Measurements from ENCODE around the gene EHMT2.

Gene EHMT2

GRCh38 chr6:31892821-31893220 is 4.7 kb downstream of the EHMT2 start:
- Histone ChIP-seq H3K27ac (ENCODE audit: low read depth, low read length) (no peak overlapping the region), H3K36me3 (ENCODE audit: control insufficient read depth in 1 of 2, insufficient read depth in 2 of 2, low read length in 2 of 2) (peaks cover 18 to 61% of the 10 kb centered on the region in 2 donors), H3K9me3 (ENCODE audit: control insufficient read depth in 1 of 2, low read length in 2 of 2) (no peaks in the 10 kb centered on the region), H3K27me3 (ENCODE audit: control insufficient read depth in 1 of 2, insufficient read depth in 2 of 2, low read length in 2 of 2) (no peaks in the 10 kb centered on the region), H3K4me1 (ENCODE audit: control insufficient read depth in 1 of 2, insufficient read depth in 2 of 2, low read length in 2 of 2) (peaks cover 0 to 9% of the 10 kb centered on the region in 2 donors), H3K9ac (ENCODE audit: low read depth in 1 of 2, low read length in 2 of 2) (no peak overlapping the region), H3K4me3 (ENCODE audit: low read depth in 1 of 2, low read length in 2 of 2) (no peak overlapping the region)

- no peaks in the 10 kb centered on the region for H3K4me1 ChIP-seq (ENCODE audit: control insufficient read depth in 1 of 2, insufficient read depth in 2 of 2, low read length in 2 of 2)
- H3K27ac ChIP-seq (ENCODE audit: low read depth, low read length) = no peak overlapping the region
- H3K36me3 ChIP-seq (ENCODE audit: control insufficient read depth in 1 of 2, insufficient read depth in 2 of 2, low read length in 2 of 2) = peaks cover 20 to 79% of the 10 kb centered on the region in 2 donors
- no peaks in the 10 kb centered on the region for H3K9me3 ChIP-seq (ENCODE audit: control insufficient read depth in 1 of 2, low read length in 2 of 2)
- H3K4me3 ChIP-seq (ENCODE audit: low read depth in 1 of 2, low read length in 2 of 2) = no peak overlapping the region
- no peak overlapping the region for H3K9ac ChIP-seq (ENCODE audit: low read depth in 1 of 2, low read length in 2 of 2)
- no peaks in the 10 kb centered on the region for H3K27me3 ChIP-seq (ENCODE audit: control insufficient read depth in 1 of 2, insufficient read depth in 2 of 2, low read length in 2 of 2)
These were observed 8.0 kb downstream of the EHMT2 start for GRCh38 chr6:31889331-31889972.

- Histone ChIP-seq H3K27me3 (ENCODE audit: control insufficient read depth in 1 of 2, insufficient read depth in 2 of 2, low read length in 2 of 2) (no peaks in the 10 kb centered on the region), H3K9me3 (ENCODE audit: control insufficient read depth in 1 of 2, low read length in 2 of 2) (no peaks in the 10 kb centered on the region), H3K9ac (ENCODE audit: low read depth in 1 of 2, low read length in 2 of 2) (no peak overlapping the region), H3K27ac (ENCODE audit: low read depth, low read length) (no peak overlapping the region), H3K4me3 (ENCODE audit: low read depth in 1 of 2, low read length in 2 of 2) (no peak overlapping the region), H3K36me3 (ENCODE audit: control insufficient read depth in 1 of 2, insufficient read depth in 2 of 2, low read length in 2 of 2) (peaks cover 23 to 84% of the 10 kb centered on the region in 2 donors), H3K4me1 (ENCODE audit: control insufficient read depth in 1 of 2, insufficient read depth in 2 of 2, low read length in 2 of 2) (no peaks in the 10 kb centered on the region)
These were observed 8.9 kb downstream of the EHMT2 start for GRCh38 chr6:31888276-31889258.

- H3K27ac ChIP-seq (ENCODE audit: low read depth, low read length) = no peak overlapping the region
- no peaks in the 10 kb centered on the region for H3K4me1 ChIP-seq (ENCODE audit: control insufficient read depth in 1 of 2, insufficient read depth in 2 of 2, low read length in 2 of 2)
- no peak overlapping the region for H3K4me3 ChIP-seq (ENCODE audit: low read depth in 1 of 2, low read length in 2 of 2)
- no peak overlapping the region for H3K9ac ChIP-seq (ENCODE audit: low read depth in 1 of 2, low read length in 2 of 2)
- H3K36me3 ChIP-seq (ENCODE audit: control insufficient read depth in 1 of 2, insufficient read depth in 2 of 2, low read length in 2 of 2) = peaks cover 28 to 84% of the 10 kb centered on the region in 2 donors
- H3K27me3 ChIP-seq (ENCODE audit: control insufficient read depth in 1 of 2, insufficient read depth in 2 of 2, low read length in 2 of 2) = no peaks in the 10 kb centered on the region
- no peaks in the 10 kb centered on the region for H3K9me3 ChIP-seq (ENCODE audit: control insufficient read depth in 1 of 2, low read length in 2 of 2)
These were observed 10.1 kb downstream of the EHMT2 start for GRCh38 chr6:31887173-31888007.

- no peak overlapping the region for H3K9ac ChIP-seq (ENCODE audit: low read depth in 1 of 2, low read length in 2 of 2)
- H3K36me3 ChIP-seq (ENCODE audit: control insufficient read depth in 1 of 2, insufficient read depth in 2 of 2, low read length in 2 of 2) = peaks cover 27 to 81% of the 10 kb centered on the region in 2 donors
- no peaks in the 10 kb centered on the region for H3K4me1 ChIP-seq (ENCODE audit: control insufficient read depth in 1 of 2, insufficient read depth in 2 of 2, low read length in 2 of 2)
These were observed 10.9 kb downstream of the EHMT2 start for GRCh38 chr6:31886541-31886991.

GRCh38 chr6:31884528-31885035 is 12.9 kb downstream of the EHMT2 start:
- H3K4me3 ChIP-seq (ENCODE audit: low read depth in 1 of 2, low read length in 2 of 2) = no peak overlapping the region
- no peaks in the 10 kb centered on the region for H3K4me1 ChIP-seq (ENCODE audit: control insufficient read depth in 1 of 2, insufficient read depth in 2 of 2, low read length in 2 of 2)
- no peaks in the 10 kb centered on the region for H3K9me3 ChIP-seq (ENCODE audit: control insufficient read depth in 1 of 2, low read length in 2 of 2)
- peaks cover 41 to 89% of the 10 kb centered on the region in 2 donors for H3K36me3 ChIP-seq (ENCODE audit: control insufficient read depth in 1 of 2, insufficient read depth in 2 of 2, low read length in 2 of 2)
- H3K27ac ChIP-seq (ENCODE audit: low read depth, low read length) = no peak overlapping the region
- no peaks in the 10 kb centered on the region for H3K27me3 ChIP-seq (ENCODE audit: control insufficient read depth in 1 of 2, insufficient read depth in 2 of 2, low read length in 2 of 2)
- H3K9ac ChIP-seq (ENCODE audit: low read depth in 1 of 2, low read length in 2 of 2) = no peak overlapping the region

More at GRCh38 chr6:31886541-31886991, 10.9 kb downstream of the EHMT2 start:
- no peak overlapping the region for H3K4me3 ChIP-seq (ENCODE audit: low read depth in 1 of 2, low read length in 2 of 2)
- H3K27ac ChIP-seq (ENCODE audit: low read depth, low read length) = no peak overlapping the region
- H3K9me3 ChIP-seq (ENCODE audit: control insufficient read depth in 1 of 2, low read length in 2 of 2) = no peaks in the 10 kb centered on the region
- no peaks in the 10 kb centered on the region for H3K27me3 ChIP-seq (ENCODE audit: control insufficient read depth in 1 of 2, insufficient read depth in 2 of 2, low read length in 2 of 2)

GRCh38 chr6:31883676-31884075 is 13.8 kb downstream of the EHMT2 start:
- no peaks in the 10 kb centered on the region for H3K9me3 ChIP-seq (ENCODE audit: control insufficient read depth in 1 of 2, low read length in 2 of 2)
- H3K27ac ChIP-seq (ENCODE audit: low read depth, low read length) = no peak overlapping the region
- H3K9ac ChIP-seq (ENCODE audit: low read depth in 1 of 2, low read length in 2 of 2) = no peak overlapping the region
- H3K4me3 ChIP-seq (ENCODE audit: low read depth in 1 of 2, low read length in 2 of 2) = no peak overlapping the region
- H3K4me1 ChIP-seq (ENCODE audit: control insufficient read depth in 1 of 2, insufficient read depth in 2 of 2, low read length in 2 of 2) = no peaks in the 10 kb centered on the region
- no peaks in the 10 kb centered on the region for H3K27me3 ChIP-seq (ENCODE audit: control insufficient read depth in 1 of 2, insufficient read depth in 2 of 2, low read length in 2 of 2)
- peaks cover 35 to 82% of the 10 kb centered on the region in 2 donors for H3K36me3 ChIP-seq (ENCODE audit: control insufficient read depth in 1 of 2, insufficient read depth in 2 of 2, low read length in 2 of 2)

- Histone ChIP-seq H3K27me3 (ENCODE audit: control insufficient read depth in 1 of 2, insufficient read depth in 2 of 2, low read length in 2 of 2) (no peaks in the 10 kb centered on the region), H3K9me3 (ENCODE audit: control insufficient read depth in 1 of 2, low read length in 2 of 2) (no peaks in the 10 kb centered on the region), H3K27ac (ENCODE audit: low read depth, low read length) (no peak overlapping the region), H3K9ac (ENCODE audit: low read depth in 1 of 2, low read length in 2 of 2) (no peak overlapping the region), H3K36me3 (ENCODE audit: control insufficient read depth in 1 of 2, insufficient read depth in 2 of 2, low read length in 2 of 2) (peaks cover 35 to 69% of the 10 kb centered on the region in 2 donors), H3K4me1 (ENCODE audit: control insufficient read depth in 1 of 2, insufficient read depth in 2 of 2, low read length in 2 of 2) (peaks cover 1% of the 10 kb centered on the region in 2 donors), H3K4me3 (ENCODE audit: low read depth in 1 of 2, low read length in 2 of 2) (no peak overlapping the region)
These were observed 15.2 kb downstream of the EHMT2 start for GRCh38 chr6:31882344-31882743.

- Histone ChIP-seq H3K4me3 (ENCODE audit: low read depth in 1 of 2, low read length in 2 of 2) (no peak overlapping the region), H3K9me3 (ENCODE audit: control insufficient read depth in 1 of 2, low read length in 2 of 2) (no peaks in the 10 kb centered on the region), H3K9ac (ENCODE audit: low read depth in 1 of 2, low read length in 2 of 2) (no peak overlapping the region), H3K27me3 (ENCODE audit: control insufficient read depth in 1 of 2, insufficient read depth in 2 of 2, low read length in 2 of 2) (no peaks in the 10 kb centered on the region), H3K36me3 (ENCODE audit: control insufficient read depth in 1 of 2, insufficient read depth in 2 of 2, low read length in 2 of 2) (peaks cover 35 to 59% of the 10 kb centered on the region in 2 donors), H3K27ac (ENCODE audit: low read depth, low read length) (no peak overlapping the region), H3K4me1 (ENCODE audit: control insufficient read depth in 1 of 2, insufficient read depth in 2 of 2, low read length in 2 of 2) (peaks cover 6 to 10% of the 10 kb centered on the region in 2 donors)
These were observed 16.2 kb downstream of the EHMT2 start for GRCh38 chr6:31881136-31881859.
